AG09309 (cell line): ENCODE results near the gene SULT1C3.
"Not testable (repeated sequence)": the region's sequence is repeated elsewhere in the genome, so short reads cannot be mapped to it uniquely, and the experiment has no call there.

ENCODE experiments used
- DNase-seq: peaks from one replicate; pipeline ENCODE4 v3.0.0-alpha.2; 2010; ENCODE audit warnings: low read depth
- H3K4me3 ChIP-seq: 2 replicates; pipeline ENCODE4 v1.5.1; 2011; ENCODE audit warnings: mild to moderate bottlenecking, low read depth, low read length, moderate library complexity; ENCODE audit not compliant: control insufficient read depth
- TF ChIP-seq, protein P1 (sequence below): IDR thresholded peaks from 2 replicates; pipeline ENCODE4 v1.5.1; 2011; ENCODE audit warnings: mild to moderate bottlenecking, low read depth, low read length, inconsistent platforms; ENCODE audit not compliant: insufficient read depth, control insufficient read depth; ENCODE audit errors: missing control alignments

Gene SULT1C3

DNA sequence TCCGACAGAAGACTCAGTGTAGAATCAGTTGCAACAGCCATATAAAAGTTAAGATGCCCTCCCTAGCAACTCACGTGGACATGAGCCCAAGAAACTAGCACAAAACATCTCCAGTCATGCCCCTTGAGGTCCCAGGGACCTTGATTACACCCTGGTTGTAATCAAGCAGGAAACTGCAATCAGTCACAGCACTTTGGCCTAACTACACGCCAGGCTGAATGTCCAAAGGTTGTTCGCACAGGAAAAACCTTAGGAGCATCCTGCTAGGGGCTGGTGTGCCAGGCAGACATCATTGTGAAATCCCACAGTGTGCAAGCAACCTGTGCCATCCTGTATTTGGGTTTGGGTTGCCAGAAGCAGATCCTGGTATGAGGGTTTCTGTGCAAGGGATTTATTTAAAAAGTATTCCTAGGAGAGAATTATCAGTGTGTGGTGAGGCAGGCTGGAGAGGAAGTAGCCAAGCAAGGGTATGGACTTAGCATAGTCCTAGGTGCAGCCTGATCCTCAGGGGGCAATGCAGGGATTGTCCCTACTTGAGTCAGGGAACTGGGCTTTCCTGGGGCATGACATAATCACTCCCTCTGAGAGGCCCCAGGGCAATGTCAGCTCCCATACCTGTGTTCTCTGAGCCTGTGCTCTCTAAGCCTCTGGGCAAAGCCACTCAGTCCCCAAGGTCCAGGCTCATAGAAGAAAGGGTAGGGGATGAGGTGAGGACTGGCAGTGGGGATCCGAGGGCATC is 31.2 kb downstream of the SULT1C3 start:
- H3K4me3 ChIP-seq: no peak overlapping the region
- no peak for DNase-seq
- TF ChIP-seq, protein P1, sequence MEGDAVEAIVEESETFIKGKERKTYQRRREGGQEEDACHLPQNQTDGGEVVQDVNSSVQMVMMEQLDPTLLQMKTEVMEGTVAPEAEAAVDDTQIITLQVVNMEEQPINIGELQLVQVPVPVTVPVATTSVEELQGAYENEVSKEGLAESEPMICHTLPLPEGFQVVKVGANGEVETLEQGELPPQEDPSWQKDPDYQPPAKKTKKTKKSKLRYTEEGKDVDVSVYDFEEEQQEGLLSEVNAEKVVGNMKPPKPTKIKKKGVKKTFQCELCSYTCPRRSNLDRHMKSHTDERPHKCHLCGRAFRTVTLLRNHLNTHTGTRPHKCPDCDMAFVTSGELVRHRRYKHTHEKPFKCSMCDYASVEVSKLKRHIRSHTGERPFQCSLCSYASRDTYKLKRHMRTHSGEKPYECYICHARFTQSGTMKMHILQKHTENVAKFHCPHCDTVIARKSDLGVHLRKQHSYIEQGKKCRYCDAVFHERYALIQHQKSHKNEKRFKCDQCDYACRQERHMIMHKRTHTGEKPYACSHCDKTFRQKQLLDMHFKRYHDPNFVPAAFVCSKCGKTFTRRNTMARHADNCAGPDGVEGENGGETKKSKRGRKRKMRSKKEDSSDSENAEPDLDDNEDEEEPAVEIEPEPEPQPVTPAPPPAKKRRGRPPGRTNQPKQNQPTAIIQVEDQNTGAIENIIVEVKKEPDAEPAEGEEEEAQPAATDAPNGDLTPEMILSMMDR: no peak

DNA sequence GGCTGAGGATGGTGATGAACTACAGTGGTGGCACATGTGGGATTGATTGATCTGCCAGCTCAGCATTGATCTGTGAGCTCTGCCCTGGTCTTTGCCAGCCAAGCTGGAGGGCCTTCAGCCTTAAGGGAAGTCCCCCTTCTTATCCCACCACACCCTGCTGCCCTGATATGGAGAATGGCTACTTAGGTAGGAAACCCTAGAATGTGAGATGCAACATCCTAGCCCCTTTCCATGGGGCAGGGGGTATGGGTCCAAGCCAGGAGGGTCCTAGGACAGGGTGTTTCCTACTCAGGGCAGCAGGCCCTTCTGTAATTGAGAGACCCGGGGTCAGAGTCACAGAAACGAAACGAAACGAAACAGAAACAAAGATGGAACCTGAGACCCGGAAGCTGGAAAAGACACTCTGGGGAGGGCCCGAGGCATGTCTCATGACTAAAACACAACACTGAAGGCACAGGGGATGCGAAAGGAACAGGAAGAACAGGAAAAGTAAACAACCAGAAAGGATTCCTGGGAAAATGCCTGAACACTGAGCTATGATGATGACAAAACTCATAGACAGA is 32.0 kb downstream of the SULT1C3 start:
- H3K4me3 ChIP-seq: no peak overlapping the region
- TF ChIP-seq, protein P1: no peak
- DNase-seq: no peak

DNA sequence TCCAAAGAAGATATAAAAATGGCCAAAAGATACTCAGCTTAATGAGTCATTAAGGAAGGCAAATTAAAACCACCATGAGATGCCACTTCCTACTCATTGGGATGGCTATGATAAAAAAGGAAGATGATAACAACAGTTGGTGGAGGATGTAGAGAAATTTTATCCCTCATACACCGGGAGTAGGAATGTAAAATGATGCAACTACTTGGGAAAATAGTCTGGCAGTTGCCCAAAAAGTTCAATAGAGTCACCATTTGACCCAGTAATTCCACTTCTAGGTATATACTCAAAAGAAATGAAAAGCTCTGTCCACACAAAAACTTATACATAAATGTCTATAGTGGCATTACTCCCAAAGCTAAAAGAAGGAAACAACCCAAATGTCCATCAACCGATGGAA is 38.9 kb downstream of the SULT1C3 start:
- TF ChIP-seq, protein P1: no peak
- no peak for DNase-seq
- H3K4me3 ChIP-seq: no peak overlapping the region

DNA sequence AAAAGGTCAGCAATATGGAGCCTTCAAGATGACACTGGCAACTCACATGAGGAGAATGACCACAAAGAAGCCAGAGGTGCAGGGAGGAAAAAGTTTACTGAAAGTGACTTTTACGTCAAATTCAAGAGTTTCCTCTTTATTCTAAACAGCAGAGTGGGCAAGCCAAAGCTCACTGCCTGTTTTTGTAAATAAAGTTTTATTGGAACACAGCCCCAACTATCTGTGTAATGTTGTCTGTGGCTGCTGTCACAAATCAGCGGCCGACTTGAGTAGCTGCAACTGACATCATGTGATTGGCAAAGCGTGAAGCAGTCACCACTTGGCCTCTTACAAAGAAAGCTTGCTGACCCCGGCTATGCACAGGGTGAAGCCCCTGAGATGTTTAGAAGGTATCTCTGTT is 39.7 kb downstream of the SULT1C3 start:
- no peak for DNase-seq
- no peak overlapping the region for H3K4me3 ChIP-seq
- TF ChIP-seq, protein P1: no peak

- H3K4me3 ChIP-seq: no peak overlapping the region
- DNase-seq: no peak
- TF ChIP-seq, protein P1: no peak
These were observed 40.7 kb downstream of the SULT1C3 start for GRCh38 chr2:108280466-108280865.

- not testable (repeated sequence) for DNase-seq, H3K4me3 ChIP-seq
These were observed 44.8 kb downstream of the SULT1C3 start for GRCh38 chr2:108284566-108284965.

GRCh38 chr2:108285616-108286015 is 45.8 kb downstream of the SULT1C3 start:
- DNase-seq: no peak
- no peak overlapping the region for H3K4me3 ChIP-seq
- TF ChIP-seq, protein P1: no peak
